Urinary bladder (tissue), 4 donors: ENCODE measurements around the gene LAPTM4A. TPM values are rescaled to one million over a fixed set of nuclear protein-coding genes. Genes with fewer than 3 reads are reported as not detected.

Source experiments
- DNase-seq: peaks from one replicate; pipeline ENCODE4 v3.0.0-alpha.2; 2015; ENCODE audit errors: extremely low spot score
- H3K27ac ChIP-seq: one replicate; pipeline ENCODE4 v1.5.1; 2013; ENCODE audit warnings: low read depth, mild to moderate bottlenecking, moderate library complexity
- H3K36me3 ChIP-seq: one replicate; pipeline ENCODE4 v1.6.1; 2013; ENCODE audit warnings: mild to moderate bottlenecking, moderate library complexity; ENCODE audit not compliant: insufficient read depth
- H3K4me1 ChIP-seq: one replicate; pipeline ENCODE4 v1.6.1; 2013; ENCODE audit warnings: mild to moderate bottlenecking, moderate library complexity; ENCODE audit not compliant: insufficient read depth
- H3K4me3 ChIP-seq: one replicate; pipeline ENCODE4 v1.5.1; 2013; ENCODE audit warnings: low read depth, low read length
- WGBS: extraction: QIAGEN DNeasy Blood & Tissue Kit; methylation state at CpG from one replicate; pipeline ENCODE4 v1.1.7; 2013; 5-methylcytosine and 5-hydroxymethylcytosine counted together
- polyA plus RNA-seq: library from polyadenylated mRNA; stranded (reverse); fragments of 200-250 nt; gene quantifications from one replicate; pipeline ENCODE4 v1.2.3, GENCODE V29; 2013
- total RNA-seq: library from RNA; depleted of rRNA; stranded (reverse); fragments of >200 nt; gene quantifications from one replicate; pipeline ENCODE4 v1.2.3, GENCODE V29; 2014
- donor health status: healthy with polysubstance abuse.
- donor health status: healthy.

Gene LAPTM4A
- total and polyA plus RNA-seq, 2 donors: 227 to 412 TPM

- no peak for DNase-seq
- 97% methylated on average over 5 of the region's 5 CpGs for WGBS
- Histone ChIP-seq H3K4me3 (no peak overlapping the region), H3K4me1 (no peaks in the 10 kb centered on the region), H3K36me3 (no peaks in the 10 kb centered on the region), H3K27ac (no peak overlapping the region)
These were observed 63.5 kb downstream of the LAPTM4A start for GRCh38 chr2:19987936-19988335.

Other genes with a start within 250 kb of the LAPTM4A start
- gene TTC32, start 149.6 kb downstream of the LAPTM4A start, total RNA-seq: 19.0 TPM
- gene TTC32, start 149.6 kb downstream of the LAPTM4A start, polyA plus RNA-seq: 20.9 TPM
- gene WDR35, start 61.5 kb downstream of the LAPTM4A start, total RNA-seq: 34.1 TPM
- gene WDR35, start 61.5 kb downstream of the LAPTM4A start, polyA plus RNA-seq: 7.3 TPM
- 1.1 TPM for gene MATN3, start 39.0 kb downstream of the LAPTM4A start, total RNA-seq
- gene MATN3, start 39.0 kb downstream of the LAPTM4A start, polyA plus RNA-seq: 2.0 TPM
- gene SDC1, start 173.5 kb upstream of the LAPTM4A start, total RNA-seq: 87.1 TPM
- 65.3 TPM for gene SDC1, start 173.5 kb upstream of the LAPTM4A start, polyA plus RNA-seq